Measurements from ENCODE around the gene TOP3B.

DNA sequence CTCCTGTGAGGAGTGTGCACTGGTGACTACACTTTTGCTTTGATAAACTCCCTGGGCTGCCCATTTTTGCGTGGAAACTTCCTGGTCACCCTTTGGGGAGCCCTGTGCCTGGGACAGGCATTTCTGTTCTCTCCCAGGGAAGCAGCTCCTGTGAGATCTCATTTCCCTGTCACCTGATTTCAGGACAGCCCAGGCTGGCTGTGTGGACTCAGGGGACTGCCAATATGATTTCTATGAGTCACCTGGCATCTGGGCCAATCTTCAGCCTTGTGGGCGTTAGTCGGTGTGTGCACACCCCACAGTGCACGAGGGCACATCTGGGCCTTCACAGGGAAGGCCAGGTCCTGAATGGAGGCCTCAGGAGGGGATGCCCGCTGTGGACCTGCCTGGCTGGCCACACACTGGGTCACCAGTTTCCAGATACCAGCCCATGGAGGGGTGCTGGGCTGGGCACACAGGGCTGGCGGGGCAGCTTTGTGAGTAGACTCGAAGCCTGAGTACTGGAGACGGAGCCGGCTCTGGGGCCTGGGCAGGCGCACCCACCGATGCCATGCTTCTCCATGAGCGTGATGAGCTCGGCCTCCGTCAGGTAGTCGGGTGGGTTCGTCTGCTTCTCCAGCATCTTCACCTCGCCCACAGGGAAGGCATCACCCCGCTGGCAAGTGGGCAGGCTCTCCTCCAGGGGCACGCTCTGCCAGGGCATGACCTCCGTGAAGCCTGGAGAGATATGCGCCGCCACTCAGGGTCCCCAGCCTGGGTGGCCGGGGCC, 20.5 kb downstream of the TOP3B start:
- TF ChIP-seq, protein P1, sequence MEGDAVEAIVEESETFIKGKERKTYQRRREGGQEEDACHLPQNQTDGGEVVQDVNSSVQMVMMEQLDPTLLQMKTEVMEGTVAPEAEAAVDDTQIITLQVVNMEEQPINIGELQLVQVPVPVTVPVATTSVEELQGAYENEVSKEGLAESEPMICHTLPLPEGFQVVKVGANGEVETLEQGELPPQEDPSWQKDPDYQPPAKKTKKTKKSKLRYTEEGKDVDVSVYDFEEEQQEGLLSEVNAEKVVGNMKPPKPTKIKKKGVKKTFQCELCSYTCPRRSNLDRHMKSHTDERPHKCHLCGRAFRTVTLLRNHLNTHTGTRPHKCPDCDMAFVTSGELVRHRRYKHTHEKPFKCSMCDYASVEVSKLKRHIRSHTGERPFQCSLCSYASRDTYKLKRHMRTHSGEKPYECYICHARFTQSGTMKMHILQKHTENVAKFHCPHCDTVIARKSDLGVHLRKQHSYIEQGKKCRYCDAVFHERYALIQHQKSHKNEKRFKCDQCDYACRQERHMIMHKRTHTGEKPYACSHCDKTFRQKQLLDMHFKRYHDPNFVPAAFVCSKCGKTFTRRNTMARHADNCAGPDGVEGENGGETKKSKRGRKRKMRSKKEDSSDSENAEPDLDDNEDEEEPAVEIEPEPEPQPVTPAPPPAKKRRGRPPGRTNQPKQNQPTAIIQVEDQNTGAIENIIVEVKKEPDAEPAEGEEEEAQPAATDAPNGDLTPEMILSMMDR (IDR thresholded peaks at IDR 0.05), result no peak
- TF ChIP-seq POLR2AphosphoS5 (IDR thresholded peaks at IDR 0.05; ENCODE audit: low read depth, low read length) (no peak), SIN3A (IDR thresholded peaks at IDR 0.05; ENCODE audit: borderline replicate concordance, insufficient read depth, low read depth, low read length) (no peak)
- TF ChIP-seq, protein P2, sequence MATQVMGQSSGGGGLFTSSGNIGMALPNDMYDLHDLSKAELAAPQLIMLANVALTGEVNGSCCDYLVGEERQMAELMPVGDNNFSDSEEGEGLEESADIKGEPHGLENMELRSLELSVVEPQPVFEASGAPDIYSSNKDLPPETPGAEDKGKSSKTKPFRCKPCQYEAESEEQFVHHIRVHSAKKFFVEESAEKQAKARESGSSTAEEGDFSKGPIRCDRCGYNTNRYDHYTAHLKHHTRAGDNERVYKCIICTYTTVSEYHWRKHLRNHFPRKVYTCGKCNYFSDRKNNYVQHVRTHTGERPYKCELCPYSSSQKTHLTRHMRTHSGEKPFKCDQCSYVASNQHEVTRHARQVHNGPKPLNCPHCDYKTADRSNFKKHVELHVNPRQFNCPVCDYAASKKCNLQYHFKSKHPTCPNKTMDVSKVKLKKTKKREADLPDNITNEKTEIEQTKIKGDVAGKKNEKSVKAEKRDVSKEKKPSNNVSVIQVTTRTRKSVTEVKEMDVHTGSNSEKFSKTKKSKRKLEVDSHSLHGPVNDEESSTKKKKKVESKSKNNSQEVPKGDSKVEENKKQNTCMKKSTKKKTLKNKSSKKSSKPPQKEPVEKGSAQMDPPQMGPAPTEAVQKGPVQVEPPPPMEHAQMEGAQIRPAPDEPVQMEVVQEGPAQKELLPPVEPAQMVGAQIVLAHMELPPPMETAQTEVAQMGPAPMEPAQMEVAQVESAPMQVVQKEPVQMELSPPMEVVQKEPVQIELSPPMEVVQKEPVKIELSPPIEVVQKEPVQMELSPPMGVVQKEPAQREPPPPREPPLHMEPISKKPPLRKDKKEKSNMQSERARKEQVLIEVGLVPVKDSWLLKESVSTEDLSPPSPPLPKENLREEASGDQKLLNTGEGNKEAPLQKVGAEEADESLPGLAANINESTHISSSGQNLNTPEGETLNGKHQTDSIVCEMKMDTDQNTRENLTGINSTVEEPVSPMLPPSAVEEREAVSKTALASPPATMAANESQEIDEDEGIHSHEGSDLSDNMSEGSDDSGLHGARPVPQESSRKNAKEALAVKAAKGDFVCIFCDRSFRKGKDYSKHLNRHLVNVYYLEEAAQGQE (IDR thresholded peaks at IDR 0.05; ENCODE audit: insufficient read depth in 1 of 2, low read depth in 2 of 2, low read length in 1 of 2), result no peak
